AG04449 (cell line): ENCODE measurements around the gene MEIOSIN.

Experiments
- CTCF ChIA-PET: fragments of 350-600 bp; formaldehyde crosslinking; extraction: SDS; loops from one replicate; lab custom pipeline; 2021; ENCODE audit warnings: antibody characterized with exemption; lab: Yijun Ruan, JAX
- POLR2A ChIA-PET: fragments of 400-600, 350-600 bp; formaldehyde crosslinking; extraction: SDS; loops from one replicate; lab custom pipeline; 2020; ENCODE audit warnings: antibody characterized with exemption, inconsistent platforms; lab: Yijun Ruan, JAX
- DNase-seq: peaks from one replicate; pipeline ENCODE4 v3.0.0-alpha.2; 2010; ENCODE audit warnings: low read depth, low spot score
- H3K4me3 ChIP-seq: 2 replicates; pipeline ENCODE4 v1.5.1; 2011; ENCODE audit warnings: low read depth, mild to moderate bottlenecking, control low read depth, low read length
- TF ChIP-seq, protein P1 (sequence below): IDR thresholded peaks from one replicate; pipeline ENCODE4 v1.5.1; 2011; ENCODE audit warnings: mild to moderate bottlenecking, moderate library complexity, low read length, control low read depth, inconsistent platforms; ENCODE audit not compliant: insufficient read depth; ENCODE audit errors: missing control alignments

Gene MEIOSIN

GRCh38 chr19:45762870-45763631, 29.8 kb downstream of the MEIOSIN start:
- CTCF ChIA-PET: interaction anchor here (0.9 kb wide), 1 partner anchor 8 kb away, joined by 3 read pairs; no protein-coding TSS in a partner anchor
- no peak overlapping the region for H3K4me3 ChIP-seq
- no peak for DNase-seq
- TF ChIP-seq, protein P1, sequence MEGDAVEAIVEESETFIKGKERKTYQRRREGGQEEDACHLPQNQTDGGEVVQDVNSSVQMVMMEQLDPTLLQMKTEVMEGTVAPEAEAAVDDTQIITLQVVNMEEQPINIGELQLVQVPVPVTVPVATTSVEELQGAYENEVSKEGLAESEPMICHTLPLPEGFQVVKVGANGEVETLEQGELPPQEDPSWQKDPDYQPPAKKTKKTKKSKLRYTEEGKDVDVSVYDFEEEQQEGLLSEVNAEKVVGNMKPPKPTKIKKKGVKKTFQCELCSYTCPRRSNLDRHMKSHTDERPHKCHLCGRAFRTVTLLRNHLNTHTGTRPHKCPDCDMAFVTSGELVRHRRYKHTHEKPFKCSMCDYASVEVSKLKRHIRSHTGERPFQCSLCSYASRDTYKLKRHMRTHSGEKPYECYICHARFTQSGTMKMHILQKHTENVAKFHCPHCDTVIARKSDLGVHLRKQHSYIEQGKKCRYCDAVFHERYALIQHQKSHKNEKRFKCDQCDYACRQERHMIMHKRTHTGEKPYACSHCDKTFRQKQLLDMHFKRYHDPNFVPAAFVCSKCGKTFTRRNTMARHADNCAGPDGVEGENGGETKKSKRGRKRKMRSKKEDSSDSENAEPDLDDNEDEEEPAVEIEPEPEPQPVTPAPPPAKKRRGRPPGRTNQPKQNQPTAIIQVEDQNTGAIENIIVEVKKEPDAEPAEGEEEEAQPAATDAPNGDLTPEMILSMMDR: no peak
- POLR2A ChIA-PET: interaction anchor here (0.6 kb wide), 1 partner anchor 54 kb away, joined by 3 read pairs; no protein-coding TSS in a partner anchor

GRCh38 chr19:45763691-45764294, 30.6 kb downstream of the MEIOSIN start:
- TF ChIP-seq, protein P1: no peak
- ChIA-PET CTCF (interaction anchor here (0.9 kb wide), 1 partner anchor 9 kb away, joined by 3 read pairs; no protein-coding TSS in a partner anchor), POLR2A (no interaction called here)
- no peak for DNase-seq
- no peak overlapping the region for H3K4me3 ChIP-seq

DNA sequence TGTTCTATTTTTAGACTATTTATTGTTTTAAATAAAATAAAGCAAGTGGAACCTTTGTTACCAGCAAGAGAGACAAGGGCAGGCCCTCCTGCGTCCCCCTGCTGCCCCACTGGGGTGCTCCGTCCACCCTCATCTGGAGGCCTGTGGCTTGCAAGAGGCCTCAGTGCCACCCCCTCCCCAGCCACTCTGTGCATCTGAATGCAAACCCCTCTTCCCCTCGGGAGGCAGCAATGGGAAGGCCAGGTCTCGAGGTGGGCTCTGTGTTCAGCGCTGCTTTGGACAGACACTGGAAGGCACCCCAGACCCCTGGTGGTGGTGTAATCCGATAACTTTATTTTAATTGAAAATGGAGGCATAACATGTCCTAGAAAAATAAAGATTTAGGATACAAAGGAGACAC, 31.2 kb downstream of the MEIOSIN start:
- CTCF ChIA-PET: interaction anchor here (0.8 to 1.4 kb wide), 3 partner anchors 8 to 82 kb away, joined by 3 to 5 read pairs (median 4); partner anchors contain the start of gene QPCTL
- TF ChIP-seq, protein P1: no peak
- H3K4me3 ChIP-seq: no peak overlapping the region
- POLR2A ChIA-PET: interaction anchor here (0.9 kb wide), 1 partner anchor 29 kb away, joined by 4 read pairs; the partner anchor contains the start of gene DMWD
- DNase-seq: no peak

DNA sequence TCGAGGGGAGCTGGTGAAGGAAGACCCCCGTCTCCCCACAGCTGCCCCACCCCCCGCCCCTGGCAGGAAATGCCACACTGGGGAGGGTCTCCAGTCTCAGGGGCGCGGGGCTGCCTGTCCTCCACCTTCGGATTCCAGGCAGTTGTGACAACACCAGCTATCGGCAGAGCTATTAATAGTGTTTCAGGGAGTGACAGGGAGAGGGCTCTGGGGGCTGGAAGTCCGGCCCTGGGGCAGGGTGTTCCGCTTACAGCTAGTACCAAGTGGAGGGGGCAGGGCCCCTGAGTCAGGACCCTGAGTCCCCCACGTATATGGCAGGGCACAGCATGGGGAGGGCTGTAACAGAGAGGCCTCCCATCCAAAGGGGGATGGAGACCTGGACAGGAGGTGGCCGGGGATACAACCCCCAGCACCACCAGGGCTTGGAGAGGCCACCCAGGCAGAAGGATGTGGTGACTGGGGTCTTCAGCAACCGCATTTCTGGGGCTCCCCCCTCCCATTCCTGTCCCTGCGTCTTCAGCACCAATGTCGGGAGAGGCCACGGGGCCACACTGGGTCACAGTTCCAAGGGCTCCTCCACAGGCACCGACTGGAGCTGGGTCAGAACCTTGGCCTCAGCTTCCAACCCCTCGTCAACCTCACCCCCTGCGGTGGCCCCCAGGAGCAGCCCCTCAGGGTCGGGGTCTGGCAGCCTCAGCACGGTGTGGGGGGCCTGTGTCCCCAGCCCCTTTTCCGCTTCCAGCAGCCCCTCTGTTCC, 31.9 kb downstream of the MEIOSIN start:
- ChIA-PET POLR2A (interaction anchor here (0.6 to 0.9 kb wide), 2 partner anchors 28 to 298 kb away, joined by 3 to 4 read pairs; partner anchors contain the start of gene DMWD), CTCF (interaction anchor here (0.8 to 9.9 kb wide), 4 partner anchors 9 to 83 kb away, joined by 3 to 170 read pairs (median 4); partner anchors contain the start of gene QPCTL)
- TF ChIP-seq, protein P1: no peak
- no peak overlapping the region for H3K4me3 ChIP-seq
- DNase-seq: no peak

GRCh38 chr19:45765702-45766295, 32.6 kb downstream of the MEIOSIN start:
- POLR2A ChIA-PET: no interaction called here
- TF ChIP-seq, protein P1: no peak
- CTCF ChIA-PET: interaction anchor here (1.4 to 9.9 kb wide), 3 partner anchors 34 to 84 kb away, joined by 3 to 170 read pairs (median 5); partner anchors contain the start of gene QPCTL
- H3K4me3 ChIP-seq: no peak overlapping the region
- DNase-seq: no peak
